HG03064 (cell line): ENCODE results near the gene ATG7.
"Not testable (repeated sequence)": the region's sequence is repeated elsewhere in the genome, so short reads cannot be mapped to it uniquely, and the experiment has no call there.

ENCODE experiments used
- ATAC-seq: cut with Tn5 transposase; IDR thresholded peaks from one replicate; pipeline ENCODE4 v1.9.1; 2021; ENCODE audit warnings: low read depth; ENCODE audit not compliant: unreplicated experiment

ATG7 gene

DNA sequence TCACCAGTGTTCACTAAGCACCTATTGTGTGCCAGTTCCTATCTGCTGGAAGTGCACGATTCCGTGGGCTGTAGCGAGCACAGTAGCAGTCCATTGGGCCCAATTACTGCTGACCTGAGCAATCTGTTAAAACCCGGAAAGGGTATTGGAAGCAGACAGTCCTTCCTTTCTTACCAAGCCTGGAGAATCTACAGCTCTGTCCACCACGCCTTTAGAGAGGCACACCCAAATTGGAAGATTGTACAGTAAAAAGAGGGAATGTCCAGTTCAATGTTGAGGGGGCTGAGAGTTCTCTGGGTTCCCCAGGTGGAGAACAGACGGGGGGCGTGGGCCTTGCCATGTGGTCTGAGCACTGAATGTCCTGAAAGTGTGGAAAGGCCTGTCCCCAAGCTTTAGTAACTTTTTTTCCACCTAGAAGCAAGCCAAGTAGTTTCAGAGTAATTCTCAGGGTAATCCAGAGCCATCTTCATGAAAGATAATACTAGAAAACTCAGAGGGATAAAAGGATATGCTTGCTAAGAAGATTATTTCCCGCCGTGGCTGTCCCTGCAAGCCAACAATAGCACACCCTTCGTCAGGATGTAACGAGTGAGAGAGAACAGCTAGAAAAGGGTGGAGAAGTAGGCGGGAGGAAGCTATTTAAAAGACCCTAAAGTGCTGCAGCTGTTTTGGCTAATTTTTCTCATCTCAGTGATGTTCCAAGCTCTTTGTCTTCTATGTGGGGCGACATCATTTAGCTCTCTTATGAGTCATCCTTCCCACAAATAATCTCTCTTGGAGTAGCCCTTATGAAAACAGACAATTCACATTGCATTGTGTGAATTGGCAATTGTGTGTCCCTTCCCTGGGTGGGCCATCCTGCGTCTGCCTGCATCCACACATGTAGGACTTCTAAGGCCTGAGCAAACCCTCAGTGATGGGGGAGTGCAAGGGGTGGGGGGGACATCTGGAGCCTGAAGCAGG, 181.0 kb downstream of the ATG7 start:
- ATAC-seq, result no peak

DNA sequence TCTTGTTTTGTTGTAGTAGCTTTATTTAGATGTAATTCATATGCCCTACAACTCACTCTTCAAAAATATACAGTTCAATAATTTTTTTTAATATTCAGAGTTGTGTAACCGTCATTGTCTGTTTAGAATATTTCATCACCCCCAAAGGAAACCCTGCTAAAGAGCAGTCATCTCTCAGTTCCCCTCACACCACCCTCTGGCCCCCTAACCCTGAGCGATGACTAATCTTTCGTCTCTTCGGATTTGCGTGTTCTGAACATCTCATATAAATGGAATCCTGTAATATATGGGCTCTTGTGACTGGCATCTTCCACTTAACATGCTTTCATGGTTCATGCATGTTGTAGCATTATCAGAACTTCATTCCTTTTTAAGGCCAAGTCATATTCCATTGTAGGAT, 183.8 kb downstream of the ATG7 start:
- ATAC-seq, result no peak

DNA sequence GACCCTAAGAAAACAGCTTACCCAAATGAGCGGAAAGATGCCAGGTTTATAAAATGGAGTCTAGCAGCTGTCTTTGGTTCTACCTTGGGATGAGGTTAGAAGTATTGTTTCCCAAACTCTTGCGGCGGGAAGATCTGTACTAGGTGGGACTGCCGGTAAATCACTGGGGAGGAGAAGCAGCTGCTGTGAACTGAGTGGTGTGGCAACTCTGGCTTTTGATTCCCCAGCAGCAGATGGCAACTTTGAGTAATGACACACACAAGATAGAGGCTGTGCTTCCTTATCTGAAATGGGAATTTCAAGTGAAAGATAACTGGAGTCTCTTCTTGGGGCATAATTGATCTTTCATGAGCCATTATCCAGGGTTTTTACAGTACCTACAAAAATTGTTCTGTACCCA, 184.9 kb downstream of the ATG7 start:
- ATAC-seq, result no peak

DNA sequence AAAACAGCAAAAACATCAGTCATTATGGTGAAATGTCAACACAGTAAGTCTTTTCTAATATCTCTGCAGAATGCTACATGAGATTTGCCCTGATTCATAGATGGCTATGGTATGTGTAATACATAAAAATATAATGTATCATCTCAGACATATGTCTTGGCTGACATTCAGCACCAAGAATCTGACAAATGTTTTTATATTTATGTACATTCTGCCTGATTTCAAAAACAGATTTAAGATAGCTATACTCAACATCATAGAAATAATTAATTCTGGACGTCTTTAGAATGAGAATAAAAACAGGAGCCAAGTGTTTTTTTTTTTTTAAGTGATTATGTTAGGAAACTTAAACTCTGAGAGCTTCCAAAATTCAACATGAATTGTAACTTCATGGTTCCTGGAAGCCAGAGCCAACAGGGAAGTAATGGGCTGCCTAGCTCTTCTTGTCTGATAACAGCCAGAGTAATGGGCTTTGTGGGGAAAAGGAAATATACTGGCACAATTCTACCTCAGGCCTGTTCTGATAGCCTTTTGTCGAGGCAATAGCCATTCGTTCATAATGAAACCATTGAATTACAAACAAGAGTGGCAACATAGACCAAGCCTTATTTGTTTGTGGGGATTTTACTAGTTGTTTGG, 187.1 kb downstream of the ATG7 start:
- ATAC-seq, result no peak

DNA sequence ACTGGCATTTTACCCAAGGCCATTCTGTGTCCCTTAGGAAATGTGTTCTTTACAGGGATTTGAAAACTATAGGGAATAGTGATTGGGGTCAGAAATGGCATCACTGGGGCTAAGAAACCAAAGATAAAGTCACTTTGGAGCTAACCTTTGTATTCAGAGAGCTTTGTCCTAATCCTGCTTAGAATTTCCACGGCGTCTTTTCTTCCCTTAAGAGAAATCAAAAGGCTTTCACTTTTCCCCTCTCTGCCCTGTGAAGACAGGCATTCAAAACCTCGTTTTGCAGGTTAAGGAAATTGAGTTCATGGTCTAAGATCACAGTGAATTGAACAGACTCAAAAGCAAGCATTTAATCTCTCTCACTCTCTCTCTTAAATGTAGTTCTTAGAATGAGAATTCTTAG, 189.0 kb downstream of the ATG7 start:
- no peak for ATAC-seq

DNA sequence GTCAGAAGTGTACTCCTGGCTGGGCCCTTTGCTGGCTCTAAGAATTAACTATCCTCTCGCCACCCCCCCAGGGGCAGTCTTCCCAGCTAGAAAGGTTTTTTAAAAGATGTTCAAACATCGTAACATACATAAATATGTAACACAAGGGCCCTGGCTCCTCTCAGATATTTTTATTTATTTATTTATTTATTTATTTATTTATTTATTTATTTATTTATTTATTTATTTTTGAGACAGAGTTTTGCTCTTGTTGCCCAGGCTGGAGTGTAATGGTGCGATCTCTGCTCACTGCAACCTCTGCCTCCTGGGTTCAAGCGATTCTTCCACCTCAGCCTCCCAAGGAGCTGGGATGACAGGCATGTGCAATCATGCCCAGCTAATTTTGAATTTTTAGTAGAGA, 190.5 kb downstream of the ATG7 start:
- not testable (repeated sequence) for ATAC-seq

DNA sequence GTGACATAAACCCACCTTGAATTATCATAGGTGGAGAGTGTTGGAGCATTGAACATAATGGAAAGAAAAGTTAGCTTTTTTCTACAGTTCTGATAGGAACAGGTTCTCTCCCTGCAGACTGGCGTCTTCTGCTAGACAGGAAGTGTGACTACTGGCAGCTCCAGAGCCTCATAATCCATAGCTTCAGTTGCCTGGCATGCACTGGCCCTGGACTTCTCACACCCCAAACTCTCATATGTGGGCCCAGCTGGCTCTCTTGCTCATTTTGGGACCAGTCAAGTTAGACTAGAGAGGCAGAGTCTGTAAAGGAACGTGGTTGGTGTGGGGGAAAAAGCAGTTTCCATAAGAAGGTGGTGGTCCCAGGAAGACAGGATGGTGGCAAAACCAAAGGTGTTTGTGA, 191.4 kb downstream of the ATG7 start:
- ATAC-seq, result no peak

DNA sequence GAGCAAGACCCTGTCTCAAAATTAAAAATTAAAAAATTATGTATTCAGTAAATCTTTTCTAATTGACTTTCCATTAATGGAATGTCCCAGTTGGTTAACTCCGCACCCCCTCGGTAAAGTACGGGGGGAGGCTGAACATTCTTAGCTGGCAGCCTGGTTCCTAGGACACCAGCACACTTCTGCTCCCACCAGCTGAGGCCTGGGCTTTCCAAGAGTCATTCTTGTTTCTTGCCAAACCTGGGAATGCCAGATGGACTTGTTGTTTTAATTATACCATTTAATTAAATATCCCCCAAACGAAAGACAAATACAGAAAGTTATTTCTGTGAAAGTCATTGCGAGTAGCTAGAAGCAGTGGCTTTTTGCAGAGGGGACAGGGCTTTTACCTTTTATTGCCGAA, 192.2 kb downstream of the ATG7 start:
- no peak for ATAC-seq

DNA sequence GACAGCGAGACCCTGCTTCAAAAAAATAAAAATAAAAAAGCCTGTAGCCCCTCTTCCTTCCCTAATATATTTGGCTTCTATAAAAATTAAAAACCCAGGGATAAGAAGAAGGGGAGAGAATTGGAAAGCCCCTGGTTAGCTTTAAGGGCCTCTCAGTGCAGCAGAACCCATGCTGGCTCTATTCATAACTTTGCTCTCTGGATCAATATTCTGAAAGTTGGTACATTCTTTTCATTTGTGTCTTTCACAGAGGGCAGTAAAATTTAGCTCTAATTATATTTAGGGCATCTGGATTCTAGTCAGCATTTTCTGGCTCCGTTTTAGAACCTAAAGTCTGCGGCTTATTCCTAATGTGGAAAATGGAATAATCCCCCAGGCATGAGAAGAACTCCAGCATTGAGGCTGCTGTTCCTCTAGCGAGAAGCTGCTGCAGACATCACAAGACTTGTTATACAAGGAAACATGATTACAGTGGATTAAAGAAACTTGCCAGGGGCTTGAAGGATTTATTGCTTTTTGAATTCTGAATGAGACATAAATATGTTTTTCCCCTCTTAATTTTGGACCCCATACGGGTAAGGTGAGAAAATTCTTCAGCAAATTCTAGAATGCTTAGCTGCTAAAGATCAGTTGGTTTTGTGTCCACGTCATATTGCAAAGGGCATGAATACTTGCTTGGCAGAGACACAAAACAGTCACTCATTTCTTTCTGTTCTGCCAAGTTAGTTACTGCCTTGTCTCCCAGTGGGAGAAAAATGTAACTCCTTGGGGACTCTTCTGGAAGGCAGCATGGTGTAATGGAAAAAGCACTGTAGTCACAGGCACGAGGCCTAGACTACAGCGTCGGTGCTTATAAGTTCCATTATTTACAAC, 193.8 kb downstream of the ATG7 start:
- ATAC-seq, result no peak

DNA sequence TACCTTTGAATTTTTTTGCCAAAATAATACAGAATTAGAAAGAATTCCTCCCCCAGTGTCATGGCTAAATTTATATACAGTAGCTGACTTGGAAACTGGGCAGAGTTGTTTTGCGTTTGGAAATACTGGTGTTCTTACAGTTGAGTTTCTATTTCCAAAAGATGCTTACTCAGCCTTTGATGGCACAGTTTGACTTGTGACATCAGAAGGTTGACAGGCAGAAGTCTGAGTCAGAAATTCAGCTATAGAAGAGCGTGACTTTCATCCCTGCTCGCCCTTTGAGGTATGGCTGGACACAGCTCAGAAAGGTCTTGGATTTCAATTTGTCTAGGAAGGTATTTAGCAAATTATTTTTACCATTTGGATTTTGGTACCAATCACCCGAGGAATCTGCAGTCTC, 195.7 kb downstream of the ATG7 start:
- no peak for ATAC-seq

DNA sequence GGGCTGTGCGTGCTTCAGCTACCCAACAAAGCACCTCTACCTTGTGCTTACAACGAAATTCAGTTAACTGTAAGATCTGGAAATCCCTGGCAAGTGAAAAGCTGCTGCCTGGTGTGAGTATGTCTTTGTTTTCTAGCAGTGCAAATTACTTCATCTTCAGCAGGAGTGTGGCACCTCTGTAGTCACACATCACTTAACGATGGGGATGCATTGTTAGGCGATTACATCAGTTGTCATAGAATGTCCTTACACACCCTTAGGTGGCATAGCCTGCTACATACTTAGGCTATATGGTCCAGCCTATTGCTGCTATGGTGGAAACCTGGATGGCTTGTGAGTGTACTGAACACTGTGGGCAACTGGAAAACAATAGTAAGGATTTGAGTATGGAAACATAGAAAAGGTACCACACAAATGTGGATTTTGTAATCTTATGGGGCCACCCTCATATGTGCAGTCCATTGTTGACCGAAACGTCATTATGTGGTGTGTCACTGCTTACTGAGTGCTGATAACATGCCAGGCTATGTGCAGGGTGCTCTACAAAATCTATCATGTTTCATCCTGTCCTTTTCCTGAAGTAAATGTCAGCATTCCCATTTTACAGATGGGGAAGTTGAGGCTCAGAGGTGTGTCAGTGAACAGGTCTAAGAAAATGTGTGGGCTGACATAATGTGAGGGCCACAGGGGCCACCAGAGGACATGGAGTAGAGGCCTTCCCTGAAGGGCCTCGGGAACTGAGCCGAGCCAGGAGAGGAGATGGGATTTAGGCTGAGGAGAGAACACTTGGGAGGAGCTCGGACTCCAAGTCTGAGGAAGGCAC, 198.0 kb downstream of the ATG7 start:
- no peak for ATAC-seq

DNA sequence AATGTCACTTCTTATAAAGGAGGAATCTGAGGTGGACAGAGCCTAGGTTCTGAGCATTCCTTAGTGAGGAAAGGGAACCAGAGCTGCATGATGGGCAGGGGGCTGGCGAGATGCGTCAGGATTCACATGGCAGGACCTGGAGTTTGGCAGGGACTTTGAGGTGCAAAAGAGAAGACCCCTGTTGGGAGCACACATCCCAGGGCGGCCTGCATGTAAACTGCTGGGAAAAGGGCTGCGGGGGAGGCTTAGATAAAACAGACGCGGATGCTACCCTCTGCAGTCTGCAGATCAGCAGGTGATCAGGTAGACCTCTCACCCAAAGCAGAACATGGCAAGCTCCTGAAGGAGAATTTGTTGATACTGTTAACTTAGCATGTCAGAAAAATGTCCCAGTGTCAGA, 203.1 kb downstream of the ATG7 start:
- ATAC-seq, result no peak

DNA sequence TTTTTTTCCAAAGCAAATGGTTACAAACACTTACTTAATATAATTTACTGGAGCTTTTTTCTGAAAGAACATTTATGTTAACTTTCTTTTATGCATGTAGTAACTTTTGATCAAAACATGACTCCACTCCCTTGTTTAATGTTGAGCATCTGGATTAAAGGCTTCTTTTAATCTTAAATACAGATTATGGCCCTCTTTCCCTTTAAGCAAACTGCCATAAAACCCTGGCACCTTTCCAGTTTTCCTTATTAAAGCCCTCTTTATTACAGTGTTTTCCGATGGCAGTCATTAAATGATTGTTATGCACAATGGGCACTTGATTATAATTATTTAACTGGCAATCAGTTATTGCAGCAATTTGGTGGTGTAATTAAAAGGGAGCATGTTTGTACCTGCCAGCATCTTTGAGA, 204.5 kb downstream of the ATG7 start:
- no peak for ATAC-seq

DNA sequence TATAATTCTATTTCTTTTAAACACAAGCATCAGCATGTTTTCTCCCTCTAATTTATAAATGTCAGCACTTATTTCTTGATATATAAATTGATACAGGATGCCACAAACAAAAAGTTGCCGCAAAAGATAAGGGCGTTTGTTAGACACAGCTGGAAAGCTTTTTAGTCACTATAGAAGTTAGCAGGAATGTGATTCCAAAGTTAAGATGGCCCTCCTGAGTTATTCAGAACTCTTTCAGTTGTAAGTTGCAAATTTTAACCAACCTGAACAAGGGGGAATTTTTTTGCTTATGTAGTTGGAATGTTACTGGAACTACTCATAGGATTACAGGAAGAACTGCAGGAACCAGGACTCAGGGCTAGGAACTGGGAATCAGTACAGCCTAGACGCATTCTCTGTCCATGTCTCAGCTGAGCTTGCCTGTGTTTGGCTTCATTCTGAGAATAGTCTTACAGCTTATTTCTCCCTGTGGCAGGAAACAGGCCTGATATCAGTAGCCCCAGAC, 205.3 kb downstream of the ATG7 start:
- no peak for ATAC-seq

DNA sequence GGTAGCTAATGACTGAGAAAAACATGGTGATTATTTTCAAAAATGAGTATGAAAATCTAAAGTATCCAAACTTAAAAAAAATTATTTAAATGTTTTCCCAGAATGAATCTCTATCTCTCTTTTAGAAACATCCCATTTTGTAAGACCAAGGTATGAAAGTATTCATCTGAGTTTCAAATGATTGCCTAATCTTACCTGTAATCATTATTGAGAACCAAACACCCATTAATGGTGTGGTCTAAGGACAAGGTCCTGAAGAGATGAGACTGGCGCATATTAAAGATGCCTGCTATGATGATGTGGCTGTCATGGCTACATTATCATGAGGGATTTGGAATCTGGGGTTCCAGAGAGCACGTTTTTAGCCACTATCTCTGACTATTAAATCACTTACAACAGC, 206.0 kb downstream of the ATG7 start:
- no peak for ATAC-seq

DNA sequence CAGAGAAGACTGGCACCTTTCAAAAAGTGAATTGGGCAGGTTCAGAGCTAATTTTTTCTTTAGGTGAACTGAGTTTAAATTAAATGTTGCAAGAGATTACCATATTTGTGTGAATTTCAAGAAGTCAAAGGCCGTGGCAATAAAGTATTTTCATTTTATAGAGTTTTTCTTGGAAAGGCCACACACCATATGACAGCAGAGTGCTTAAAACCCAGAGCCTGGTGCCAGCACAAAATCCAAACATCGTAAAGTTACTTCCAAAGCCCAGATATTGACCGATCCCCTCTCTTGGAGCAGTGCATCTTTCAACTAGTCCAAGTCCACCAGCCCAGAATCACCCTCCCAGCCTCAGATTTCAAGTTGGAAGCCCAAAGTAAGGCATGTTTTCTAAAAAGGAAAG, 207.0 kb downstream of the ATG7 start:
- ATAC-seq, result no peak

DNA sequence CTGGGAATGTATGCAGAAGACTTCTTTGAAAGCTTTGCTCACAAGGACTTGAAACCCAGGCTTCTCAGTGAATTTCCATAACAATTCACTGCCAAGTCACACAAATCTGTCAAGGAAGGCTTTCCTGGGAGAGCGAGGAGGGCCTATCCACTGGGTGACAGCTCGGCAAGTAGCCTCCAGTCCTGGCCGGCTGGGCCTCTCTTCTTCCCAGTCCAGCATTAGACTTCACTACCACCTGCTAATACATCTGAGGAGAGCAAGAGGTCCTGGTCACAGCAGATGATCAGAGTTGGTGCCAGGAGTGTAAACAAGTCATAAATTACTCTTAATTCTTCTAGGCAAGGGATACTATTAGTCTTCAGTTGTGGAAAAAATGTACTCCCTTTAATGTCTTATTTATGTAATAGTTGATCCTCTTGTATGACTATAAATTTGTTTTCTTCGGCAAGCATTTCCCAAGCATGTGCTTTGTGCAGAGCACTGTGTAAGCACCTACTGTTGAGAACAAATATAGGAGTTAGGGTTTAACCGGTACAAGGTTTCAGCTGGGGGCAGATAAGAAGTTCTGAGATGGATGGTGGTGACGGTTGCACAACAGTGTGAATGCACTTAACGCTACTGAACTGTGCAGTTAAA, 208.6 kb downstream of the ATG7 start:
- no peak for ATAC-seq

DNA sequence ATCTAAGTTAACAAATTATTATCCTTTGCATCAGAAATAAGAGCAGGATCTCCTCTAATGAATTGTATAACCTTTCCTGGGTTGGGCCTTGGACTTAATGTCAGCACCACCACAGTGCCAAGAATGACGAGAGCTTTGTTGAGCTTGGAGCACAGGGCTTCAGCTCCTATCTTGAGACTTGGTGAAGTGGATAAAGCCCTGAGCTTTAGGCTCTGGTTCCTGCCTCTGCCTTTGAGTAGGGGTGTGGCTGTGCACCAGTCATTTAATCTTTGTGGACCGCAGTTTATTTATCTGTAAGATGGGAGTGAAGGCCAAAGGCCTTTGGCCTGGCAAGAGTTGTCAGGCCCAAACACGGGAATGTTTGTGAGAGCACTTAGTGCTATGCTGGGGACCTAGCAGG, 209.4 kb downstream of the ATG7 start:
- ATAC-seq, result no peak

DNA sequence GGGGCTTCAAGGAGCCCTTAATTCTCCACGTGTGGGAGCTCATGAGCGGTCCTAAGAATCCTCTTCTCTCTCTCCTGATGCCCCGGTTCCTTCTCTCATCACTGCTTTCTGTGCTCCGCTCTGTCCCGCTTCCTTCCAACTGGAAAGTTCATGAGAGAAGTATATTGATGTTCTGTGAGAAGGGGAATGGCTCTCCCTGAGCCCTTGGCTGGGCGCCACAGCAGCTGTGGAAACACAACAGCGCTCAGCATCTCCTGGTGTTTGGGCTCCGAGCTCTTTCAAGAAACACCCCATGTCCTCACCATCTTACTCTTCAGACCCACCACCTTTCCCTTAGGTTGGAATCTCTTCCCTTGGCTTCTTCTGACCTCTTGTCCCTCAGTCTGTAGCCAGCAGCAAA, 209.8 kb downstream of the ATG7 start:
- ATAC-seq, result no peak

DNA sequence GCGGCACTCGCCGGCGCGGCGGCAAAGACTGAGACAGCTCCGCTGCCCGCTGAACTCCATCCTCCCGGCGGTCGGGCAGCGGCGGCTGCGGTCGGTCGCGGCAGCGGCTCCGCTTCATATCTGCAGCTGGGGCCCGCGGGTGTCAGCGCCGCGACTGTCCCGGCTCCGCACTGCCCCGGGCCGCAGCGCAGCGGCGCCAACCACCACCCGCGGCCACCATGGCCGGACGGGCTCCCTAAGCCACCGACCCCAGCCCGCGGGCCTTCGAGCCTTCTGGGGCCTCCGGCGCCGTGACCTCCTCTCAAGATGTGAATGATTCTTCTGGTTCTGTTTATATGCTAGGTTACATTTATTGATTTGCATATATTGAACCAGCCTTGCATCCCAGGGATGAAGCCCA, 216.2 kb downstream of the ATG7 start:
- not testable (repeated sequence) for ATAC-seq
